Measurements from ENCODE around the gene FRAS1. TPM values are rescaled to one million over a fixed set of nuclear protein-coding genes. Genes with fewer than 3 reads are reported as not detected.

FRAS1 gene, protein sequence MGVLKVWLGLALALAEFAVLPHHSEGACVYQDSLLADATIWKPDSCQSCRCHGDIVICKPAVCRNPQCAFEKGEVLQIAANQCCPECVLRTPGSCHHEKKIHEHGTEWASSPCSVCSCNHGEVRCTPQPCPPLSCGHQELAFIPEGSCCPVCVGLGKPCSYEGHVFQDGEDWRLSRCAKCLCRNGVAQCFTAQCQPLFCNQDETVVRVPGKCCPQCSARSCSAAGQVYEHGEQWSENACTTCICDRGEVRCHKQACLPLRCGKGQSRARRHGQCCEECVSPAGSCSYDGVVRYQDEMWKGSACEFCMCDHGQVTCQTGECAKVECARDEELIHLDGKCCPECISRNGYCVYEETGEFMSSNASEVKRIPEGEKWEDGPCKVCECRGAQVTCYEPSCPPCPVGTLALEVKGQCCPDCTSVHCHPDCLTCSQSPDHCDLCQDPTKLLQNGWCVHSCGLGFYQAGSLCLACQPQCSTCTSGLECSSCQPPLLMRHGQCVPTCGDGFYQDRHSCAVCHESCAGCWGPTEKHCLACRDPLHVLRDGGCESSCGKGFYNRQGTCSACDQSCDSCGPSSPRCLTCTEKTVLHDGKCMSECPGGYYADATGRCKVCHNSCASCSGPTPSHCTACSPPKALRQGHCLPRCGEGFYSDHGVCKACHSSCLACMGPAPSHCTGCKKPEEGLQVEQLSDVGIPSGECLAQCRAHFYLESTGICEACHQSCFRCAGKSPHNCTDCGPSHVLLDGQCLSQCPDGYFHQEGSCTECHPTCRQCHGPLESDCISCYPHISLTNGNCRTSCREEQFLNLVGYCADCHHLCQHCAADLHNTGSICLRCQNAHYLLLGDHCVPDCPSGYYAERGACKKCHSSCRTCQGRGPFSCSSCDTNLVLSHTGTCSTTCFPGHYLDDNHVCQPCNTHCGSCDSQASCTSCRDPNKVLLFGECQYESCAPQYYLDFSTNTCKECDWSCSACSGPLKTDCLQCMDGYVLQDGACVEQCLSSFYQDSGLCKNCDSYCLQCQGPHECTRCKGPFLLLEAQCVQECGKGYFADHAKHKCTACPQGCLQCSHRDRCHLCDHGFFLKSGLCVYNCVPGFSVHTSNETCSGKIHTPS (N-terminal part only)
- total RNA-seq, result 9.0 and 20.6 TPM in 2 replicates

DNA sequence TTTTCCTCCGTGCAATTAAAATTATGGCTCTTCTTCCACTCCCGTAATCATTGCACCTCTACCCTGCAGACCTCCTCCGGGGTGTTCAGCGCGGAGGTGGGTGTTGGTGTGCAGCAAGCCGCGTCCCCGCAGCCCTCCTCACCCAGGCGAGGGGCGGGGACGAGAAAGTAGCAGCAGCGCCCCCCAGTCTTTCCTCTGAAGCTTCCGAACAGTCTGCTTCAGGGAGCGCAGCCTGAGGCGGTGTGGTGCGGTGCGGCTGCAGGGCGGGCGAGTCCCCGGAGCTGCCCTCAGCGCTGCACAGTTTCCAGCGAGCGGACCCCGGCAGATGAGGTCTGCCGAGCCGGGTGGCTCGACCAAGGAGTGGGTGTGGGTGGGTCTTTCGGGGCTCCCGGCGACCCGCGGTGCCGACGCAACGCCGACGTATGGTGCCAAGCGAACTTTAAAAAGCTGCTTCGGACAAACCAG lies at the start of gene FRAS1:
TSS of gene FRAS1 (plus strand) at position 189 of the 465 bp plus-strand sequence. CDS start 687 bp downstream, outside the sequence.

DNA sequence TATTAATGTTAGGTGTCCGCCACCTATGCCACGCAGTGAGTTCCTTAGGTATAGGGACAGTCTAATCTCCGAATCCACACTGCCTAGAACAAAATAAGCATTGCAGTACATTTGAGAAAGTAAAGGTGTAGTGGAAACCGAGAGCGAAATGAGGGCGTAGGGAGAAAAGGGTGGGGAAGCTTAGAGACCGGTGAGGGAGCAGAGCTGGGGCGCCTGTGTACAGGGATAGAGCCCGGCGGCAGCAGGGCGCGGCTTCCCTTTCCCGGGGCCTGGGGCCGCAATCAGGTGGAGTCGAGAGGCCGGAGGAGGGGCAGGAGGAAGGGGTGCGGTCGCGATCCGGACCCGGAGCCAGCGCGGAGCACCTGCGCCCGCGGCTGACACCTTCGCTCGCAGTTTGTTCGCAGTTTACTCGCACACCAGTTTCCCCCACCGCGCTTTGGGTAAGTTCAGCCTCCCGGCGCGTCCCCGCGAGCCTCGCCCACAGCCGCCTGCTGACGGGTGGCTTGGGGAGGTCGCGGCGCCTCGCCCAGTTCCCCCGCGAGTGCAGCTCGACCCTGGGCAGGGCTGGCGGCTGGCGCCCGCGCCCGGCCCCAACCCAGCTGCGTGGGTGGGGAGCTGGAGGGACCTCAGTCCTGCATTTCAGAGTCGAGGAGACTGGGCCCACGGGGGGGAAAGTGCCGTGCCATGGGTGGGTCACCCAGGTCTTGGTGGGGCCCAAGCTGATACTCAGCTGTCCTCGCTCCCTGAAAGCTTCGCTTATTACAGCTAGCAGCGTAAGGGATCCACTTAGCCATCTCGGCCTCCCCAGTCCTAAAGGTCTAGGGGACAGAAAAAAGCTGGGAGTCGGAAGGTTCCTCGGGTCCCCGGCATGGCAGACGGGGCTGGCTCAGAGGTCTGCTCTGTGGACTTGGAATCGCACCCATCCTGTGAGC lies 494.6 kb downstream of the FRAS1 start, which contains the start of gene ANXA3:
TSS of gene ANXA3 (plus strand) at position 351 of the 932 bp plus-strand sequence. CDS start 2,704 bp downstream, outside the sequence.

Small RNA genes within 50 kb of the gene (small RNA-seq; reads per million reads assigned to genes)
- not detected for gene AC114801.3

Other genes starting within 250 kb of the FRAS1 start
- 13.2 and 15.6 TPM in 2 replicates for gene CNOT6L, start 238.0 kb upstream of the FRAS1 start, total RNA-seq
- 16.9 and 18.5 TPM in 2 replicates for gene MRPL1, start 194.5 kb upstream of the FRAS1 start, total RNA-seq